ENCODE data around the gene DOP1B. TPM values are rescaled to one million over a fixed set of nuclear protein-coding genes. Genes with fewer than 3 reads are reported as not detected.

The DOP1B gene
- total RNA-seq, 1 experiment from 2014 or later: 8.7 TPM

- no peak overlapping the region for H3T11ph ChIP-seq (ENCODE audit: low read length)
- no peak overlapping the region for H2AFZ ChIP-seq (ENCODE audit: low read length)
- H3K4me1 ChIP-seq (ENCODE audit: insufficient read depth, low read length): no peaks in the 10 kb centered on the region
- H2AK5ac ChIP-seq (ENCODE audit: insufficient read length, low read length): no peak overlapping the region
- no peak overlapping the region for H3K27ac ChIP-seq (ENCODE audit: insufficient read length, low read depth, low read length)
- no peak for TF ChIP-seq CTCF (conservative IDR thresholded peaks at IDR 0.05)
- H3K4ac ChIP-seq (ENCODE audit: low read depth, low read length): no peak overlapping the region
- no peaks in the 10 kb centered on the region for H3K79me2 ChIP-seq (ENCODE audit: insufficient read depth, low read length)
- H4K20me1 ChIP-seq (ENCODE audit: control insufficient read depth, insufficient read depth, insufficient read length): no peaks in the 10 kb centered on the region
- H4K91ac ChIP-seq (ENCODE audit: insufficient read length, low read depth, low read length): no peak overlapping the region
- H3K27me3 ChIP-seq (ENCODE audit: insufficient read depth, low read length): no peaks in the 10 kb centered on the region
- no peak overlapping the region for H2BK15ac ChIP-seq (ENCODE audit: low read depth, low read length)
- H3K79me1 ChIP-seq (ENCODE audit: insufficient read depth, low read depth, low read length, poor library complexity, severe bottlenecking): no peaks in the 10 kb centered on the region
- H2BK5ac ChIP-seq (ENCODE audit: insufficient read length, low read length): no peak overlapping the region
- no peak overlapping the region for H3K4me2 ChIP-seq (ENCODE audit: insufficient read depth, insufficient read length, low read length)
- H3K9me3 ChIP-seq (ENCODE audit: control insufficient read depth, low read depth, low read length): no peaks in the 10 kb centered on the region
- H3K4me1 Mint-ChIP-seq: 0 out of 4 replicates have a peak, but pooled peaks cover 0 to 4% of the 10 kb centered on the region in 2 experiments
- H3K27ac Mint-ChIP-seq: no peak overlapping the region
- no peak overlapping the region for H4K5ac ChIP-seq (ENCODE audit: insufficient read length, low read depth, low read length)
- no peaks in the 10 kb centered on the region for H3K23me2 ChIP-seq (ENCODE audit: insufficient read length, low read depth, low read length, poor library complexity, severe bottlenecking)
- H3K36me3 Mint-ChIP-seq (ENCODE audit: insufficient read depth in 1 of 3, low read depth in 3 of 3): peaks cover 6 to 21% (median 20%) of the 10 kb centered on the region in 3 experiments; a peak in 5 of 7 replicates
- H3K9me3 Mint-ChIP-seq: no peaks in the 10 kb centered on the region
- H3K9ac ChIP-seq (ENCODE audit: extremely low read depth, insufficient read length, low read length): no peak overlapping the region
- no peak overlapping the region for H3K18ac ChIP-seq (ENCODE audit: insufficient read length, low read depth, low read length)
- peak; percentile 7 for DNase-seq
- no peak overlapping the region for H3K4me3 Mint-ChIP-seq
- H4K8ac ChIP-seq (replicated peaks; ENCODE audit: insufficient read length, low read depth, low read length): no peak overlapping the region
- H2BK20ac ChIP-seq (ENCODE audit: low read depth, low read length, poor library complexity, severe bottlenecking): no peak overlapping the region
- WGBS (ENCODE audit: extremely low coverage, insufficient read length, low lambda C conversion rate): no CpG with 5 or more reads among the region's 6 CpGs
- H3K14ac ChIP-seq (ENCODE audit: insufficient read depth, low read length): no peak overlapping the region
- no peak overlapping the region for H3K56ac ChIP-seq (ENCODE audit: insufficient read length, low read depth, low read length)
- H3K27me3 Mint-ChIP-seq (ENCODE audit: low read depth): no peaks in the 10 kb centered on the region
- no peak overlapping the region for H3K23ac ChIP-seq (ENCODE audit: insufficient read length, low read depth, low read length)
- H2BK12ac ChIP-seq (ENCODE audit: insufficient read length, low read depth, low read length): no peak overlapping the region
- H2BK120ac ChIP-seq (ENCODE audit: low read depth, low read length, poor library complexity, severe bottlenecking): no peak overlapping the region
Observed at GRCh38 chr21:36170823-36171222, 14.2 kb downstream of the DOP1B start.
